ENCODE results near the gene KSR1.

DNA sequence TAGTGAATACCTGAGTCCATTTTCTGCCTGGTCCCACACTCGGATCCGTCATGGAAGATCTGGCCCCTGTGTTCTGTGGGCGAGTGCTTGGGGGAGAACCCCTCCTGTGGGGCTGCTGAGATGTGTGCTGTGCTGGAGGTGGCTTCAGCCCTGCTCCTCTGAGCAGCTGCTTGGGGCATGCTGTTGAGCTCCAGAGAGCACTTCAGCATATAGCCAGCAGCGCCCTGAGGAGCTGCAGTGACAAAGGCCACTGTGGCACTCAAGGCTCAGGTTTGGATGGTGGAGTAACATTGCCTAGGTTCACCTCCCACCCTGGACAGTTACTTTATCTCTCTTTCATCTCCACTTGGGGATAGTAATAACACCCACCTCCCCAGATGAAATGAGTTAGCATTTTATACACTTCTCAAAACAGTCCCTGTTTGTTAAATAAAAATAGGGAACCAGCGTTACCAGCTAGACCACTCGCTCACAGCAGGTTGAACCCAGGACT is 75.3 kb downstream of the KSR1 start:
- TF ChIP-seq, protein P1, sequence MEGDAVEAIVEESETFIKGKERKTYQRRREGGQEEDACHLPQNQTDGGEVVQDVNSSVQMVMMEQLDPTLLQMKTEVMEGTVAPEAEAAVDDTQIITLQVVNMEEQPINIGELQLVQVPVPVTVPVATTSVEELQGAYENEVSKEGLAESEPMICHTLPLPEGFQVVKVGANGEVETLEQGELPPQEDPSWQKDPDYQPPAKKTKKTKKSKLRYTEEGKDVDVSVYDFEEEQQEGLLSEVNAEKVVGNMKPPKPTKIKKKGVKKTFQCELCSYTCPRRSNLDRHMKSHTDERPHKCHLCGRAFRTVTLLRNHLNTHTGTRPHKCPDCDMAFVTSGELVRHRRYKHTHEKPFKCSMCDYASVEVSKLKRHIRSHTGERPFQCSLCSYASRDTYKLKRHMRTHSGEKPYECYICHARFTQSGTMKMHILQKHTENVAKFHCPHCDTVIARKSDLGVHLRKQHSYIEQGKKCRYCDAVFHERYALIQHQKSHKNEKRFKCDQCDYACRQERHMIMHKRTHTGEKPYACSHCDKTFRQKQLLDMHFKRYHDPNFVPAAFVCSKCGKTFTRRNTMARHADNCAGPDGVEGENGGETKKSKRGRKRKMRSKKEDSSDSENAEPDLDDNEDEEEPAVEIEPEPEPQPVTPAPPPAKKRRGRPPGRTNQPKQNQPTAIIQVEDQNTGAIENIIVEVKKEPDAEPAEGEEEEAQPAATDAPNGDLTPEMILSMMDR (IDR thresholded peaks at IDR 0.05): no peak
- no peak for TF ChIP-seq POLR2A (IDR thresholded peaks at IDR 0.05)
